ENCODE data around the gene NRDE2.

Gene NRDE2

DNA sequence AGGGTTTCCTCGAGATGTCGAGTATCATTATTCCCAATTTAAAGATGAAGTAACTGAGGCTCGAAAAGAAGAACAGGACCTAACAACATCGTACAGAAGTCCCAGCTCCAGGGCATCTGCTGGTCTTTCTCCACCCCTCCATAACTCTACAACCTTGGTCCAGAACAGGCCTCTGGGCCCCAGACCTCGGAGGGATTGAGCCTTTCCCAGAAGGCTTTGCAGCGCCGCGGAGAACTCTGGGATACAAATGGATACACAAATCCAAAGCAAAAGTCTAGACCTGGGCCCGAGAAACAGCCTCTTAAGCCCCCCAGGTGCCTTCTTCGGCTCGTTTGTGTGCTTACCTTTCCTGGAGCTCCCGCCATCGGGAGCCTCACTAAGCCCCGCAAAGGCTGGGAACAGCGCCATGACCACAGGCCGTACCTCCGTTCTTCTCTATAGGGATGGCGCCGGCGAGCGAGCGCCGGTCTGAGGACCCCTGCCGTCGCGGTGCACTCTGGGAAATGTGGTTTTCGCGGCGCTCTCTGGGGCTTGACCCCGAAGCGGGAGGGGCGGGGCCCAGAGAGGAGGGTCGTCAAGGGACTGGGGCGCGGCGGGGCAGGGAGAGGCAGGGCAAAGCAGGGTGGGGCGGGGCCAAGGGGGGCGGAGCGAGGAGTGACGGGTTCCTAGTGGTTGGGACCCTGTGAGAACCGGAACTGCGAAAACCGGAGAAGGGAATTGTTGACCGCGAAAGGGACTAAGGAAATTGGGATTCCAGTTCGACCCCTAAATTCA lies at the start of gene NRDE2:
TSS of gene NRDE2 (minus strand) at position 445 of the 774 bp plus-strand sequence. CDS start at position 408, 37 bp downstream.
- peak; percentile 90 for DNase-seq

GRCh38 chr14:90381011-90381786 lies 49.5 kb upstream of the NRDE2 start:
- no peak for DNase-seq

DNA sequence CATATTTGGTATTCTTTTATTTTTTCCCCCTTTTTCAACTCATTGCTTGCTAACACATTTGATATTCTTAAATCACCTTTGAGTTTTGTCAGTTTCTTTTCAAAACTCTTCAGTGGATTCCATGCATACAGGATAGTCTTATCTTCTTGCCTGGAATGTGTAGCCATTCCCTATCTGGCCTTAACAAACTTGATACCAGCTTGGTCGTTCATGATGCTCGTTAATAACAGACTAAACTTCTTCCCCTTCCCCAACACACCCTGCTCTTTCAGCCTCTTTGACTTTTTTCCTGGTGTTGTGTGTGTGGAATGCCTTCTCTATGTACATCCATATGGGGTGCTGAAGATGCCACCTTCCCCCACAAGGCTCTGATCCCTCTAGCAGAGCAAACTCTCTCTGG lies 47.4 kb upstream of the NRDE2 start:
- no peak for DNase-seq

DNA sequence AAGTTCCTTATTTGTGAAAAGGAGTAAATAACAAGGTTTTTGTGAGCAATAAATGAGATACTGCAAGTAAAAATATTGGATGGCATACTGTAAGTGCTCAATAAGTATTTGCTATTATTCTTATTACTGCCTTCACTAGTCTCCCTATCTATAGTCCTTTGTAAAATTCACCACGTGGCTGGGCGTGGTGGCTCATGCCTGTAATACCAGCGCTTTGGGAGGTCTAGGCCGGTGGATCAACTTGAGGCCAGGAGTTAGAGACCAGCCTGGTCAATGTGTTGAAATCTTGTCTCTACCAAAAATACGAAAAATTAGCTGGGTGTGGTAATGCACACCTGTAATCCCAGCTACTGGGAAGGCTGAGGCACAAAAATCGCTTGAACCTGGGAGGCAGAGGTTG lies 46.5 kb upstream of the NRDE2 start:
- no peak for DNase-seq

DNA sequence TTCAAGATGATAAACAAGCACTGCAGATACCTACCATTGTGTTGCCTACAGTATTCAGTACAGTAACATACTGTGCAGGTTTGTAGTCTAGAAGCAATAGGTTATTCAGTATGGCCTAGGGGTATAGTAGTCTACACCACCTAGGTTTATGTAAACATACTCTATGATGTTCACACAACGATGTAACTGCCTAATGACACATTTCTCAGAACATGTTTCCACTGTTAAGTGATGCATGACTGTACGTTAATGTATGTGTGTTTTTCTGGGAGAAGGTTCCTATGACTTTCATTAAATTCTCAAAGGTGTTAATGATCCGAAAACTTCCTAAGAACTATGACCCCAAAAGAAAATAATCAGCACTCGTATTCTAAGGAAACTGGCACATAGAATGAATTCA lies 44.2 kb upstream of the NRDE2 start:
- no peak for DNase-seq

GRCh38 chr14:90374813-90375212 lies 43.1 kb upstream of the NRDE2 start:
- DNase-seq, result no peak

DNA sequence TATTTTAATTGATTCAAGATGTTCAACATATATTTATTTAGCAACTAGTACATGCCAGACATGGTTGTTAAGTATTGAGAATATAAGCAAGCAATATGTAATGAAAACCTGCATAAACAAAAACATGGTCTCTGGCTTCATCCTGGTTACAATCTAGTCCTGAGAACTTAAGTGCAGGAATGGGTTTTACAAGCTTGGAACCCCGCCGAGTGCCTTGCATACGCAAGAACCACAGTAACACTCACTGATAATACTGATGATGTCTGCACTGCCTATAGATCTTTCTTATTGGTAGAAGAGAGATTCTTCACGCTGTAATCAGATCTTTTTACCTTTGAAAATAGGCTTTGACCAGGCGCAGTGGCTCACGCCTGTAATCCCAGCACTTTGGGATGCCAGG lies 42.1 kb upstream of the NRDE2 start:
- DNase-seq, result no peak

GRCh38 chr14:90368946-90369721 lies 37.4 kb upstream of the NRDE2 start:
- no peak for DNase-seq

DNA sequence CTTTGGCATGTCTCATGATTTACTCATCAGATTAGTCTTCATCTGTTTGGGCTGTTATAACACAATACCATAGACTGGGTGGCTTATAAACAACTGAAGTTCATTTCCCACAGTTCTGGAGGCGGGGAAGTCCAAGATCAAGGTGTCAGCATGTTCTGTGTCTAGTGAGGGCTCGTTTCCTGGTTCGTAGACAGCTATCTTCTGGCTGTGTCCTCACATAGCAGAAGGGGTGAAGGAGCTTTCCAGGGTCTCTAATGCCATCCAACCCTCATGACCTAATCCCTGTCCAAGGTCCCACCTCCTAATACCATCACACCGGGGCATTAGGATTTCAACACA lies 30.8 kb upstream of the NRDE2 start:
- no peak for DNase-seq

- DNase-seq, result no peak
These were observed 30.3 kb upstream of the NRDE2 start for GRCh38 chr14:90361865-90362557.

- no peak for DNase-seq
These were observed 26.6 kb upstream of the NRDE2 start for GRCh38 chr14:90358359-90358758.

GRCh38 chr14:90356925-90357324 lies 25.2 kb upstream of the NRDE2 start:
- no peak for DNase-seq

DNA sequence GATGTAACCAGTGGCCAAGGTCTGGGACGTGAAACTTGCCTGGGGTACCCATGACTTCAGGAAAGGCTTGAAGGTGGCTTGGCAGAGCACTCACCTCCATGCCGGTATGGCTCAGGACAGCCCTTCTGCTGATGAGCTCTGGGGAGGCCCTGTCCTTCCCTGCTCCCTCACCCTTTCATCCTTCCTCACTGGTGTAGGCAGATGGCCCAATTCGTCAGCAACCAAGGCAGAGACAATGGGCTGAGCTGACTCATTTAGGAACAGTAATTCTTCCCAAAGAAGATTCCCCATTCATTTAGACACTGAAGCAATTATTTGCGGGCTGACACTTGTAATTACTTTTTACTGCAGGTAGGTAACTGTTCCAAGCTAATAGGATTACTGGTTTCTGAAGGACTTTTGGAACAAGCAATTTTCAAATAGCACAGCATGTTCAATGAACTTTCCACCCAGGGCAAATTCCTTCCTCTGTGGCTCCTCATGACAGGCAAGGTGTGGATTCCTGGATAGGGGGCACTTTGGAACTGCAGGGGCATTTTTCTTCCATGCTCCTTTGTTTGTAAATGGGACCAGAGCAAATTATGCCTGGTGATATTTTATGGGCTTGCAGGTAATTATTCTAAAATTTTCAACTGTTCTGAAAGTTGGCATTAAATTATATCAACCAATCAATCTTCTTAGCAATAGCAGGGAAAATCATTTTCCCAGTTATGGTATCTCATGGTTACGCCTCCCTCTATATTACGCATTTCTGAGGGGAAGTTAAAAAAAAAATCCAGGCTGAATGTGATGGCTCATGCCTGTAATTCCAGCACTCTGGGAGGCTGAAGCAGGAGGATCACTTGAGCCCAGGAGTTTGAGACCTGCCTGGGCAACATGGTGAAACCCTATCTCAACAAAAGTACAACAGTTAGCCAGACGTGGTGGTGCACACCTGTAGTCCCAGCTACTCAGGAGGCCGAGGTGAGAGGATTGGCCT lies 24.1 kb upstream of the NRDE2 start:
- DNase-seq, result no peak

DNA sequence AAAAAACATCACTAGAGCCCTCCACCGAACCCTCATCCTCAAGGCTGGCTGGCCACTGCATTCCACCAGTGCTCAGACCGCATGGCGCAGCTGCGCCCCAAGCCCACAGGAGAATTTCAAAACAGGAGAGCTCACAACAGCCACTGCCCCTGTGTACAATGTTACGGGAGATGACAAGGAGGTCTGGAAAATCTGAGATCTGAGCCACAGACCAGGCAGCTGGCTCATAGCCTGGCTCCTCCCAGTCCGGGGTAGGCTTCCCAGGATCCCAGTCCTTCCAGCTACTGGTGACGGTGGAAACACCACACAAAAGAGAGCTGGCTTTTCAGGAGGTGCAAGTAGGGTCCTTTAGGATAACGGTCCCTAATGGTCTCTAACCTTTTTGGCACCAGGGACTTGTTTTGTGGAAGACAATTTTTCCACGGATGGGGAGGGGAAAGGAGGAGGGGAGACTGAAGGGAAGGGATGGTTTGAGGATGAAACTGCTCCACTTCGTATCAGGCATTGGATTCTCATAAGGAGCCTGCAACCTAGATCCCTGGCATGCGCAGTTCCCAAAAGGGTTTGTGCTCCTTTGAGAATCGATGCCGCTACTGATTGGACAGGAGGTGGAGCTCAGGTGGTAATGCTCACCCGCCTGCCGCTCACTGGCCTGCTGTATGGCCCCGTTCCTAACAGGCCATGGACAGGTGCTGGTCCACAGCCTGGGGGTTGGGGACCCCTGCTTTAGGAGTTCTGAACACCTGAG lies 23.0 kb upstream of the NRDE2 start:
- DNase-seq, result no peak

- no peak for DNase-seq
These were observed 18.0 kb upstream of the NRDE2 start for GRCh38 chr14:90349739-90350138.

DNA sequence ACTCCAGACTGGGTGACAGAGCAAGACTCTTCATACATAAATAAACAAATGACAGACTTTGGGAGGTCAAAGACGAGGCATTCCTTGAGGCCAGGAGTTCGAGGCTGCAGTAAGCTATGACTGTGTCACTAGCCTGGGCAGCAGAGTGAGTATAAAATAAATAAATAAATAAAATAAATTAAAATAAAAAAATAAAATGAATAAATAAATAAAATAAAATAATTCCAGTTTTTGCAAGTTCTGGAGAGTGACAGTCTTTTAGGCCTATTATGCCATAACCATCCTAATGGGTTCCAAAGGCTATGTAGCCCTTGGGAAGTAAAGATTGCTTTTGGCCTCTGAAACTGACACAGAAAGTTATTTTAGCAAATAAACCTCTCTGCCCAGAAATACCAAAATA lies 16.5 kb upstream of the NRDE2 start:
- DNase-seq, result no peak

DNA sequence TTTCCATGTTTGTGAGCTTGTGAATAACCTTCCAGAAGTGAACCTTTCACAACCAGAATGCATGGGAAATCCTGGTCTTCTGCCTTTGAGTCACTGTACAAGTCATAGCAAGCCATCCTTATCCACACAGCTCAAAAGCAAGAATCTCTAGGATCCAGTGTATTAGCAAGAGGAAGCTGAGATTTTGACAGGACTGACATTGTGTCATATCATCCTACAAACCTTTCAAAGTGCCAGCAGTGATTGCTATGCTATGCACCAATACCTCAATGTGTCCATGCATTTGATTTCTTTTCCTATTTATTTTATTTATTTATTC lies 13.5 kb upstream of the NRDE2 start:
- DNase-seq, result no peak

DNA sequence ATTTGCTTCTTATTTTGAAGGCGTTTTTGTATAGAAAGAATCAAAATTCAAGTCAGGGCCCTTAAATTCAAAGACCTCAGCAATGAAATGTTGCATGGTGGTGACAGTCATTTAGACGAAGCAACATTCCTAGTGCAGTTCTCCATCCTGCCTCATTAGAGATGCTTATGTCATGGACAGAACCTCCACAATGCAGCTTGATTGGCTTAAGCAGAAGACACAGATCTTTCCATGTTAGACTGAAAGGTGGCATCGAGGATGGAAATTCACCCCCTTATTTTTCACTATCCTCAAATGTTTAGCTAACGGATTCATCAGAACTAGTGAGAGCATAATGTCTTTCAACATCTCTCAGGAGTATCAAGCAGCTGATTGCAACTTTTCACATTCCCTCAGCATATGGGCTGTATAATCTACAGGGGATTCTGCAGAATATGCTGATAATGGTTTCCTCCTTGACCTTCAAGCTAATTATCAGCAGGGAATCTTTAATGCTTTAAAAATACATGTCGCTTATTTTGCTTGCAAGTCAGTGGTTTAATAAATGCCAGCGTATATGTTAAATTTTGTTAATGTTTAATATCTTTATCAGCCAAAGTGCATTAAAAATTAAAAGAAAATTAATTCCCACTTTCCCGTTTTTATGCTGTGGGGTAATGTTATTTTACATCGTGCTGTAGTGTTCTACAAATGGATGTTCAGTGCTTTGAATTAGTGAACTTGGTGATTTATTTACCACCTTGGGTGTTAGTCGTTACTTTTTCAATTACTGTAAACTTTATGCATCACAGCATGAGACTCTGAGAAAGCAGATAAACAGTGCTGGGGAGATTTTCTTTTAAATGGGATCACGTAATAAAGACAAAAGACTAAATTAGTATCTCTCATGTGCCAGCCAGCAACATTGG lies 12.8 kb upstream of the NRDE2 start:
- DNase-seq, result no peak

- no peak for DNase-seq
These were observed 10.6 kb upstream of the NRDE2 start for GRCh38 chr14:90342327-90342726.

- DNase-seq, result no peak
These were observed 10.0 kb upstream of the NRDE2 start for GRCh38 chr14:90341784-90342183.

Data from activated T-cell treated with anti-CD3 and anti-CD28 coated beads, Interleukin-2, amount 50 U/mL, for 1 hour (primary cell).